ENCODE data around the gene C16orf90. TPM values are rescaled to one million over a fixed set of nuclear protein-coding genes. Genes with fewer than 3 reads are reported as not detected.

Gene C16orf90
- polyA plus RNA-seq, 1 experiment, result not detected

GRCh38 chr16:3460121-3460520 lies 35.2 kb downstream of the C16orf90 start:
- CTCF ChIA-PET, result no interaction called here
- DNase-seq (ENCODE audit: low read depth, low spot score), result no peak
- H3K4me3 ChIP-seq (ENCODE audit: low read depth, low read length), result peak overlapping the region; percentile 96

GRCh38 chr16:3459401-3460090 lies 35.7 kb downstream of the C16orf90 start:
- no peak for DNase-seq (ENCODE audit: low read depth, low spot score)
- POLR2A ChIA-PET, result interaction anchor here (2.8 kb wide), 1 partner anchor 16 kb away, joined by 20 read pairs; the partner anchor contains the start of genes NAA60 and ZNF597
- H3K9me3 ChIP-seq (ENCODE audit: control insufficient read depth, insufficient read depth, low read length), result no peaks in the 10 kb centered on the region
- H3K4me3 ChIP-seq (ENCODE audit: low read depth, low read length), result peak overlapping the region; percentile 96
- H3K27ac ChIP-seq (ENCODE audit: low read depth, low read length), result no peak overlapping the region
- TF ChIP-seq CTCF (IDR thresholded peaks at IDR 0.05; ENCODE audit: low read depth, low read length), result no peak
- CTCF ChIA-PET, result no interaction called here
- H3K27me3 ChIP-seq (ENCODE audit: control insufficient read depth, insufficient read depth, low read length), result no peaks in the 10 kb centered on the region

More at GRCh38 chr16:3460121-3460520, 35.2 kb downstream of the C16orf90 start:
- TF ChIP-seq CTCF (IDR thresholded peaks at IDR 0.05; ENCODE audit: low read depth, low read length), result no peak
- no peak overlapping the region for H3K27ac ChIP-seq (ENCODE audit: low read depth, low read length)
- no peaks in the 10 kb centered on the region for H3K9me3 ChIP-seq (ENCODE audit: control insufficient read depth, insufficient read depth, low read length)
- H3K27me3 ChIP-seq (ENCODE audit: control insufficient read depth, insufficient read depth, low read length), result no peaks in the 10 kb centered on the region
- POLR2A ChIA-PET, result no interaction called here

GRCh38 chr16:3458852-3459361 lies 36.4 kb downstream of the C16orf90 start:
- ChIA-PET POLR2A (interaction anchor here (0.6 to 2.8 kb wide), 3 partner anchors 15 to 78 kb away, joined by 3 to 20 read pairs (median 5); partner anchors contain the start of genes NAA60 and ZNF597), CTCF (interaction anchor here (0.5 to 0.6 kb wide), 2 partner anchors 299 to 361 kb away, joined by 3 to 9 read pairs; no protein-coding TSS in a partner anchor)
- H3K4me3 ChIP-seq (ENCODE audit: low read depth, low read length), result peak overlapping the region; percentile 96
- no peaks in the 10 kb centered on the region for H3K9me3 ChIP-seq (ENCODE audit: control insufficient read depth, insufficient read depth, low read length)
- no peaks in the 10 kb centered on the region for H3K27me3 ChIP-seq (ENCODE audit: control insufficient read depth, insufficient read depth, low read length)
- no peak for DNase-seq (ENCODE audit: low read depth, low spot score)
- no peak for TF ChIP-seq CTCF (IDR thresholded peaks at IDR 0.05; ENCODE audit: low read depth, low read length)
- peak overlapping the region; percentile 90 for H3K27ac ChIP-seq (ENCODE audit: low read depth, low read length)

- H3K9me3 ChIP-seq (ENCODE audit: control insufficient read depth, insufficient read depth, low read length), result no peaks in the 10 kb centered on the region
- H3K27me3 ChIP-seq (ENCODE audit: control insufficient read depth, insufficient read depth, low read length), result no peaks in the 10 kb centered on the region
- no peak for TF ChIP-seq CTCF (IDR thresholded peaks at IDR 0.05; ENCODE audit: low read depth, low read length)
- POLR2A ChIA-PET, result interaction anchor here (0.6 to 2.8 kb wide), 3 partner anchors 14 to 78 kb away, joined by 3 to 20 read pairs (median 5); partner anchors contain the start of genes NAA60 and ZNF597
- CTCF ChIA-PET, result interaction anchor here (0.5 to 0.6 kb wide), 2 partner anchors 298 to 360 kb away, joined by 3 to 9 read pairs; no protein-coding TSS in a partner anchor
- peak overlapping the region; percentile 90 for H3K27ac ChIP-seq (ENCODE audit: low read depth, low read length)
- no peak for DNase-seq (ENCODE audit: low read depth, low spot score)
- peak overlapping the region; percentile 96 for H3K4me3 ChIP-seq (ENCODE audit: low read depth, low read length)
Measured at GRCh38 chr16:3458278-3458851, 36.9 kb downstream of the C16orf90 start.

Data from AG04450 (cell line).